ENCODE measurements around the gene SPP1. TPM values are rescaled to one million over a fixed set of nuclear protein-coding genes. Genes with fewer than 3 reads are reported as not detected.

Gene SPP1
- total and polyA plus RNA-seq, 9 of the 15 experiments (the other 6 are each of a cell fraction or from before 2014, with no cell fraction given), result 0.10 to 0.64 TPM; not detected in 7

- no peak overlapping the region for H3K9ac ChIP-seq (ENCODE audit: insufficient read depth in 1 of 2, low read depth in 2 of 2, low read length in 2 of 2)
- intact Hi-C loops (cut with micrococcal nuclease), result no loop called here
- ATAC-seq (no peak), FAIRE-seq (no peak), DNase-seq (ENCODE audit: extremely low read depth in 1 of 4, low spot score in 3 of 4) (no peak)
- H3K4me3 ChIP-seq, result no peak overlapping the region
- ChIA-PET CTCF (ENCODE audit: low intra/inter-chr PET ratio) (no interaction called here), POLR2A (no interaction called here)
- in situ Hi-C loops (cut with MboI), result no loop called here
- TF ChIP-seq PREB (CRISPR knock-in tag; IDR thresholded peaks at IDR 0.05) (no peak), COPS2 (conservative IDR thresholded peaks at IDR 0.05) (no peak), ZNF507 (tag; conservative IDR thresholded peaks at IDR 0.05) (no peak), ZNF778 (CRISPR knock-in tag; IDR thresholded peaks at IDR 0.05) (no peak), GTF3C2 (IDR thresholded peaks at IDR 0.05; ENCODE audit: borderline replicate concordance, extremely low read depth, insufficient read length) (no peak), RREB1 (CRISPR knock-in tag; IDR thresholded peaks at IDR 0.05) (no peak), IRF1 (CRISPR knock-in tag; IDR thresholded peaks at IDR 0.05; ENCODE audit: borderline replicate concordance) (no peak), TARDBP (IDR thresholded peaks at IDR 0.05) (no peak), POU5F1 (IDR thresholded peaks at IDR 0.05; ENCODE audit: borderline replicate concordance, low read depth, low read length, partially characterized antibody) (no peak)
- H3K36me3 ChIP-seq (ENCODE audit: control insufficient read depth, insufficient read depth, low read length), result no peaks in the 10 kb centered on the region
- no peaks in the 10 kb centered on the region for H3K4me1 ChIP-seq (replicated peaks in 1 of 2; ENCODE audit: control insufficient read depth in 2 of 2, insufficient read depth in 2 of 2, low read length in 2 of 2)
- H2AFZ ChIP-seq (ENCODE audit: low read depth, low read length), result no peak overlapping the region
- no peaks in the 10 kb centered on the region for H3K9me1 ChIP-seq (ENCODE audit: control insufficient read depth, insufficient read depth, low read length)
- BruUV-seq (replicated peaks), result no TSS peak
- H3K27me3 ChIP-seq (ENCODE audit: control insufficient read depth in 2 of 2, insufficient read depth in 2 of 2, low read length in 2 of 2), result no peaks in the 10 kb centered on the region; a peak in 1 of 5 replicates
- no peaks in the 10 kb centered on the region for H3K9me3 ChIP-seq (replicated peaks; ENCODE audit: control insufficient read depth, insufficient read depth, low read depth, low read length)
- WGBS (ENCODE audit: insufficient coverage, low coverage, missing lambda C conversion rate), result 0% methylated on average over 1 of the region's 1 CpG
- no peak overlapping the region for H3K27ac ChIP-seq (ENCODE audit: extremely low read depth, low read depth, low read length)
- H4K20me1 ChIP-seq (replicated peaks; ENCODE audit: control insufficient read depth, insufficient read depth, low read length), result no peaks in the 10 kb centered on the region
- no peak overlapping the region for H3K4me2 ChIP-seq (ENCODE audit: insufficient read depth, low read length)
- H3K79me2 ChIP-seq (ENCODE audit: control insufficient read depth, insufficient read depth, low read length), result no peaks in the 10 kb centered on the region
Measured at GRCh38 chr4:87982036-87982435, 6.5 kb downstream of the SPP1 start.

Measured in K562 (cell line).